SW480 (cell line): Measurements from ENCODE around the gene KLF16.
"Not testable (repeated sequence)": the region's sequence is repeated elsewhere in the genome, so short reads cannot be mapped to it uniquely, and the experiment has no call there.

Experiments
- DNase-seq: peaks from one replicate; pipeline ENCODE4 v3.0.0-alpha.2; 2016; ENCODE audit warnings: low spot score

KLF16 gene

GRCh38 chr19:1863328-1863637 is at the start of gene KLF16:
KLF16 (minus strand) TSS chr19:1863579; CDS start chr19:1863497, 82 bp downstream.
- DNase-seq = no peak

DNA sequence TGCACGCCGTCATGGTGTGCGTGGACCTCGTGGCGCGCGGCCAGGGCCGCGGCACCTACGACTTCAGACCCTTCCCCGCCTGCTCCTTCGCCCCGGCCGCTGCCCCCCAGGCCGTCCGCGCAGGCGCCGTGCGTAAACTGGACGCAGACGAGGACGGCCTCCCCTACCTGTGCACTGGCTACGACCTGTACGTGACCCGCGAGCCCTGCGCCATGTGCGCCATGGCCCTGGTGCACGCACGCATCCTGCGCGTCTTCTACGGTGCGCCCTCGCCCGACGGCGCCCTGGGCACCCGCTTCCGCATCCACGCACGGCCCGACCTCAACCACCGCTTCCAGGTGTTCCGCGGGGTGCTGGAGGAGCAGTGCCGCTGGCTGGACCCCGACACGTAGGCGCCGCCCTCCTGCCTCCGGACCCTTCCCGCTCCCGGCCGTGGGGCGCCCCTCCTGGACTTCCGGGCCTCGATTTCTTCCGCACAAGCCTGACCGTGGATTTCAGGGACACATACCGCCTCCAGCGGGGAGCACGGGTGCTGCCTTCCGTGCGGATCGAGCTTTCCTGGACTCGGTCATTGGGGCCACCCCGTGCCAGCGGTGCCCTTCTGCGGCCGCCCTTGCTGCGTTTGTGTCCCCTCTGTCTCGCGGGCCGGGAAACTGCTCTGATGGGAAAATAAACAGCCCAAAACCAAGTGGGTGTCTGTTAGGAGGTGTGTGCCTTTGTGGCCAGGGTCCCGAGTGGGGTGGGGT is 49.6 kb upstream of the KLF16 start:
- no peak for DNase-seq

DNA sequence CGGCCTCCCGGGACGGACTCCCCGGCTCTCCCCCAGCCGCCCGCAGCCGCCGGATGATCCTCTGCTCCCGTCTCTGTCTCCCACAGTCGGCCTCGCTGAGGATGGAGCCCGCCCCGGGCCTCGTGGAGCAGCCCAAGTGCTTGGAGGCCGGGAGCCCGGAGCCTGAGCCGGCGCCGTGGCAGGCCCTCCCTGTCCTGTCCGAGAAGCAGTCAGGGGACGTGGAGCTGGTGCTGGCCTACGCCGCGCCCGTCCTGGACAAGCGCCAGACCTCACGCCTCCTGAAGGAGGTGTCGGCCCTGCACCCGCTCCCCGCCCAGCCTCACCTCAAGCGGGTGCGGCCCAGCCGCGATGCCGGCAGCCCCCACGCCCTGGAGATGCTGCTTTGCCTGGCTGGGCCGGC is 48.6 kb upstream of the KLF16 start:
- DNase-seq = no peak

DNA sequence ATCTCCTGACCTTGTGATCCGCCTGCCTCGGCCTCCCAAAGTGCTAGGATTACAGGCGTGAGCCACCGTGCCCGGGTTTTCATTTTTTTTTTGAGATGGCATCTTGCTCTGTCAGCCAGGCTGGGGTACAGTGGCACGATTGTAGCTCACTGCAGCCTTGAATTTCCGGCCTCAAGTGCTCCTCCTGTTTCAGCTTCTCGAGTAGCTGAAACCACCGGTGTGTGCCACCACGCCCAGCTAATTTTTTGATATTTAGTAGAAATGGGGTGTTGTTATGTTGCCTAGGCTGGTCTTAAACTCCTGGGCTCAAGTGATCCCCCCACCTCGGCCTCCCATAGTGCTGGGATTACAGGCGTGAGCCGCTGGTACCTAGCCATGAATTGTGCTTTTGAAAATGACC is 47.7 kb upstream of the KLF16 start:
- DNase-seq = no peak

- DNase-seq = no peak
Observed at GRCh38 chr19:1910177-1910576, 46.8 kb upstream of the KLF16 start.

DNA sequence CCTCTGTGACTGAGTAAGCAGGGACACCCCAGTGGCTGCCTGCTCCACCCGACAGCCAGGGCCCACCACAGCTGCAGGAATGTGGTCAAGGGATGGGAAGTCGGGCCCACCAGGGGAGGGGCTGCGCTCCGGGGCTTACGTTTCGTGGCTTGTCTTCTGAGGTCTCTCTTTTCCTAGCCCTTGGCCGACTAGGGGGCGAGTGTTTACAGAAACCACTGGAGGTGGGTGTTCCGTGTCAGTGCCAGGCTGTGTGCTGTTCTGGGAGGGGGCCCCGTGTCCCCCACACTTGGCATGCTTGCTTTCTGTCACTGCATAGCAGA is 46.3 kb upstream of the KLF16 start:
- DNase-seq = no peak

- DNase-seq = no peak
Observed at GRCh38 chr19:1908364-1908678, 44.9 kb upstream of the KLF16 start.

GRCh38 chr19:1907563-1908363 is 44.4 kb upstream of the KLF16 start:
- DNase-seq = no peak

- DNase-seq = no peak
Observed at GRCh38 chr19:1906985-1907562, 43.7 kb upstream of the KLF16 start.

GRCh38 chr19:1905863-1906375 is 42.5 kb upstream of the KLF16 start:
- no peak for DNase-seq

GRCh38 chr19:1905110-1905862 is 41.9 kb upstream of the KLF16 start, which contains the start of the genes ADAT3 and SCAMP4:
ADAT3 (plus strand) TSS chr19:1905399; CDS start chr19:1912048, 6,649 bp downstream.
SCAMP4 (plus strand) TSS chr19:1905399; CDS start chr19:1915020, 9,621 bp downstream.
- DNase-seq = peak; percentile 94

GRCh38 chr19:1904860-1905109 is 41.4 kb upstream of the KLF16 start:
- DNase-seq = no peak

DNA sequence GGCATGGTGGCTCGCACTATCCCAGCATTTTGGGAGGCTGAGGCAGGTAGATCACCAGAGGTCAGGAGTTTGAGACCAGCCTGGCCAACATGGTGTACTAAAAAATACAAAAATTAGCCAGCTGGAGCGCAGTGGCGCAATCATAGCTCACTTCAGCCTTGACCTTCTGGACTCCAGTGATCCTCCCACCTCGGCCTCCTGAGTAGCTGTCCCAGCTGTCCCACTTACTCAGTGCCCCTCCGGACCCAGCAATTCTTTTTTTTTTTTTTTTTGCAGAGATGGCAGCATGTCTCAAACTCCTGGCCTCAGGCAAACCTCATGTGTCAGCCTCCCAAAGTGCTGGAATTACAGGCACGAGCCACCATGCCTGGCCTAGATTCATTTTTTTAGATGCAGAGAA is 39.5 kb upstream of the KLF16 start:
- no peak for DNase-seq

DNA sequence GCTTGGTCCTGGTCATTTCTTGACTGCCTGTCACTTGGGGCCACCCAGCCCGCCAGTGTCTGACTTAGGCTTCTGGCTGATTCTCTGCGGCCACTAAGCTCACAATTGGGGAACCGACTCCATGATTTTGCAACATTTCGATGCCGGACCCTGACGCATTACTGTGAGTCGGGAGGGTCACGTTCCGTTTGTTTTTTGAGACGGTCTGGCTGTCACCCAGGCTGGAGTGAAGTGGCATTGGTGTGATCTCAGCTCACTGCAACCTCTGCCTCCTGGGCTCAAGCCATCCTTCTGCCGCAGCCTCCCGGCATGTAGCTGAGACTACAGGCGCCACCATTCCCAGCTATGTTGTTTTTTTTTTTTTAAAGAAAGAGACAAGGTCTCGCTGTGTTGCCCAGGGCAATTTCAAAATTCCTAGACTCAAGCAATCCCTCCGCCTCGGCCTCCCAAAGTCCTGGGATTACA is 38.6 kb upstream of the KLF16 start:
- DNase-seq = no peak

DNA sequence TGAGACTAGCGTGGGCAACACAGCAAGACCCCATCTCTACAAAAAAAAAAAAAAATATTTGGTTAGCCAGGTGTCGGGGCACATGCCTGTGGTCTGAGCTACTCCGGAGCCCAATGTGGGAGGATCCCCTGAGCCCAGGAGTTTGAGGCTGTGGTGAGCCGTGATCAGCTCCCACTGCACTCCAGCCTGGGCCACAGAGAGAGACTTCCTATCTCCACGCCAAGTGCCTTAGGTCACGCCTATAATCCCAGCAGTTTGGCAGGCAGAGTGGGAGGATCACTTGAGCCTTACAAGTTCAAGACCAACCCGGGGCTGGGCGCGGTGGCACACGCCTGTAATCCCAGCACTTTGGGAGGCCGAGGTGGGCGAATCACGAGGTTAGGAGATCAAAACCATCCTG is 33.1 kb upstream of the KLF16 start:
- DNase-seq = no peak

GRCh38 chr19:1893791-1894190 is 30.4 kb upstream of the KLF16 start:
- no peak for DNase-seq

DNA sequence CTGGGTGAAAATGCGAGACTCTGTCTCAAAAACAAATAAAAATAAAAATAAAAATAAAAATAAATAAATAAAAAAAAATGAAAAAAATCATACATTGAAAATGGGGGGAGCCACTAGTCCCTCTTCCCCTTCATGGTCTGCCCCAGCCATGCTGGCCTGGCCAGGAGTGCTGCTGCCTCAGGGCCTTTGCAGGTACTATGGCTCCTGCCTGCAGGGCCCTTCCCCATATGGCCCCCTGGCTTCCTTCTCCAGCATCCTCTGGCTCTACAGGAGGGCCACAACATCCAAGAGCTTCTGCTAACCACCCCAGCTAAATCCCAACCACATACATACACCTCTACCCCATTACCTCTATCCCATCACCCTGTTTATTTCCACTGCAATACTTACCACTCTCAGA is 26.5 kb upstream of the KLF16 start:
- no peak for DNase-seq

GRCh38 chr19:1888385-1888784 is 25.0 kb upstream of the KLF16 start:
- DNase-seq = no peak

GRCh38 chr19:1886360-1886759 is 23.0 kb upstream of the KLF16 start:
- not testable (repeated sequence) for DNase-seq

GRCh38 chr19:1885398-1886119 is 22.2 kb upstream of the KLF16 start, which contains the start of gene ABHD17A:
ABHD17A (minus strand) TSS chr19:1885496; CDS start chr19:1881566, 3,930 bp downstream.
- peak; percentile 79 for DNase-seq

GRCh38 chr19:1884719-1885334 is 21.4 kb upstream of the KLF16 start:
- DNase-seq = no peak
